ENCODE measurements around the gene TAS2R42.

Gene TAS2R42, protein sequence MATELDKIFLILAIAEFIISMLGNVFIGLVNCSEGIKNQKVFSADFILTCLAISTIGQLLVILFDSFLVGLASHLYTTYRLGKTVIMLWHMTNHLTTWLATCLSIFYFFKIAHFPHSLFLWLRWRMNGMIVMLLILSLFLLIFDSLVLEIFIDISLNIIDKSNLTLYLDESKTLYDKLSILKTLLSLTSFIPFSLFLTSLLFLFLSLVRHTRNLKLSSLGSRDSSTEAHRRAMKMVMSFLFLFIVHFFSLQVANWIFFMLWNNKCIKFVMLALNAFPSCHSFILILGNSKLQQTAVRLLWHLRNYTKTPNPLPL

DNA sequence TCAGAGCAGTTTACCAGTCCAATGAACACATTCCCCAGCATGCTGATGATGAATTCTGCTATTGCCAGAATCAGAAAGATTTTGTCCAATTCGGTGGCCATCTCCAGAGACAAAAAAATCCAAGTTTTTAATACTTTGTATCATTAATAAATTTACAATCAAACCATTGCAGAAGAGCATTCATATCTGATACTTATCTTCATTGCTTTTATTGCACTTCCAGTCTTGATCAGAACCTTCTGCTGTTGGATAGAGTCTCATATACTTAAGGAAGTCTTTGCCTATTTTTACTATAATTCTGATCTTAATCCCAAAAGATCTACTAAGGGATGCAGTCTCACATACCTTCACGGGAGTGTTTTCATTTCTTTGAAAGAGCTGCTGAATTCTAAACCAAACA, at the start of gene TAS2R42:
Gene TAS2R42, minus strand, starts transcription at position 101 of the 400 bp plus-strand sequence. Its CDS starts 0 bp downstream, at position 101.
- DNase-seq: no peak

DNA sequence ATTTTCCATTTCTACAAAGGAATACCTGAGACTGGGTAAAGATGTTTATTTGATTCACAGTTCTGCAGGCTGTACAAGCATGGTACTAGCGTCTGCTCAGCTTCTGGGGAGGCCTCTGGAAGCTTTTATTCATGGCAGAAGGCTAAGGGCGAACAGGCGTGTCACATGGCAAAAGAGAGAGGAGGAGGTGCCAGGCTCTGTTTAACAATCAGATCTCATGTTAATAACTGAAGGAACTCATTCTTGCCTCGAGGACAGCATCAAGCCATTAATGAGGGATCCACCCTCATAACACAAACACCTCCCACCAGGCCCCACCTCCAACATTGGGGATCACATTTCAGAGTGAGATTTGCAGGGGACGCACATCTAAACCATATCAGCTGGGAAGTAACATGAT, 46.8 kb upstream of the TAS2R42 start:
- no peak for DNase-seq

DNA sequence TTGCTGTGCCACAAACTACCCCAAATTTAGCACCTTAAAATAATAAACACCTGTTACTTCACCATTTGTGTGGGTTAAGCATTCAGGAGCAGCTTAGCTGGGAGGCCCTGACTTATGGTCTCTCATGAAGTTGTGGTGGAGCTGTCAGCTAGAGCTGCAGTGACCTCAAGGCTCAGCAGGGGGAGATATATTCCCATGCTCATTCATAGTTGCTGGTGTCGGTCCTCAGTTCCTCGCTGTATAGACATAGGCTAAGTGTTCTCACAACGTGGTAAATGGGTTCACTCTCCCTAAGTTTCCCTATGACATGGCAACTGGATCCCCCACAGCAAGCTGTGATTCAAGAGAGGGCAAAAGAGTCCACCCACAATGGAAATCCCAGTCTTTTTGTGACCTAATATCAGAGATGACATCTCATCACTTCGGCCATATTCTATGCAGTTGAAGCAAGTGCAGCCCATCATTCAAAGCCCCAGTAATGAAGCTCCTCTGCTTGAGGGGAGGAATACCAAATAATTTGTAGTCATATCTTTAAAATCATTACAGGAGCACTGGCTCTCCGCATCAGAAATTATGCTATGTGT, 41.7 kb upstream of the TAS2R42 start:
- peak; percentile 74 for DNase-seq

DNA sequence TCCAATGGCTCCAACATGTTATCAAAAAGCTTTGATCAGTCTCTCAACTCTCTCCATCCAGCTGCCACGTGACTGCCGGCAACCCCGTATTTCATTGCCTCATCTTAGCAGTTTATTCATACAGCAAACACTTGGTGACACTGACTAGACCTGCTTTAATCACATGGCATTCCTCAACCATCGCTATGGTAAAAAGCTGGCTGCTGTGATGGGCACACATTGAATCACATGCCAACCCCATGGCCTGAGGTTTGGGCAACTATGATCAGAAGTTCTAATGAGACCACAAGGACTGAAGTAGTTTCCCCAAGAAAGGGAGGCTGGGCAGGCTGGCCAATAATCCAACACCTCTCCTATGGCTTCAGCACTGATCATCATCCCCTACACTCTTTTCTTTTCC, 40.6 kb upstream of the TAS2R42 start:
- DNase-seq: no peak

DNA sequence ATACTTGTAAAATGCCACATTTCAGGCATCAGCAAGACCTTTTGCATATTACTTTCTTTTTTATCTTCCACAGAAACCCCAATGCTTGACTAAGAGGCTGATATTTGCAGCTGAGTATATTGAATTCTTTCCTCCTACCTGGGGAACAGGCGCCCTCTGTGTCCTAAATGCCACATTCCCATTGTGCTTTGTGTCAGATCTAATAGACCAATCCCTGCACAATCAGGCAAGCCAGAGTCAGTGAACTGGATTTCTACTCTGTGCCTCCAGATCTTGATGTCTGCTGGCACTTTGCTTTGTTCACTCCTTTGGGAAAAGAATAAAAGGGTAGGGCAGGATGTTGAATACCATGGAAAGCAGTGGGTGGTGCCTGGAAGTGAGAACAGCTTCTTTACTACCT, 22.4 kb upstream of the TAS2R42 start:
- peak; percentile 3 for DNase-seq

DNA sequence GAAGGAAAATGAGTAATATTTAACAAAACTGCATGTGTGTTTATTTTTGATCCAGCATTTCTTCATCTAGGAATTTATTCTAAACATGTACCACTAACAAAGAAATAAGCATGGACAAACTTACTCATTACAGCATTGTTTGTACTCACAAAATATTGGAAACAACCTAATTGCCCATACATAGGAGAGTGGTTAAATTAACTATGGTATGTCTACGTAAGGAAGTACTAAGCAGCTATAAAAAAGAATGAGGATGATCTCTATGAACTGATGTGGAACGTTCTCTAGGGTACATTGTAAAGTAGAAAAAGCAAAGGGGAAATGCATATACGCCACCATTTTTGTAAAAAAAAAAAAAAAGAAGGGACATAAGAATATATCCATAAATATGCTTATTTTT, 17.4 kb upstream of the TAS2R42 start:
- no peak for DNase-seq

DNA sequence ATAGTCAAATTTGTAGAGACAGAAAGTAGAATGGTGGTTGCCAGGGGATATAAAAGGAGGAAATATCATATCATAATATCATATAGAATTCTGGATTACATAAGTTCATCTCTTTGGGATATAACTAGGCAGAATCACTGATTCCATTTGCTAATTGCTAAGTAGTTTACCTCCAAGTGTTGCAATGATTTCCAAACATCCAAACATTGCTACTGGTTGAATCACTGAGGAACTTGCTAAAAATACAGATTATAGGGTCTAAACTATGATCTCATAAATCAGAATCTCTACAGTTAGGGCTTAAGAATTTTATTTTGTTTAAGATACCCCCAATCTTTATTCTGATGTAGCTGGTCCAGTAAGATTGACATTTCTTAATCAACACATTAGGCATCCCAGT, 16.1 kb upstream of the TAS2R42 start:
- DNase-seq: no peak

DNA sequence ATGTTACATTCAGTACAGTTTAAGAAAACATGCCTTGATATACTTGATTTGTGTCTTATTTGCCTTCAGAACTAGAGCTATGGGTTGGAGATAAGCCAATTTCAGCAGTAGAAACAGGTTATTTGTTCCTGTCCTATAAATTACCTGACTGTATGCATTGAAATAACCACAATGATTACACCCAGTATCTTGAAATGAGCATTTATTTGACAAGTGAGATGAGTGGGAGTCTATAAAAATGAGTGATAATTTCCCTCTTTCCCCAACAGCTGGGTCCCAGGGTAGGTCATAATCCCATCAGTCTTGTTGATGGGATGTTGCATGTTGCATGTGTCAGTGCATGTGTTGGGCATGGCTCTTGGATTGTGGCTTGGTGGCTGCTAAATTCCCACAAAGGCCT, 3.7 kb downstream of the TAS2R42 start:
- no peak for DNase-seq

DNA sequence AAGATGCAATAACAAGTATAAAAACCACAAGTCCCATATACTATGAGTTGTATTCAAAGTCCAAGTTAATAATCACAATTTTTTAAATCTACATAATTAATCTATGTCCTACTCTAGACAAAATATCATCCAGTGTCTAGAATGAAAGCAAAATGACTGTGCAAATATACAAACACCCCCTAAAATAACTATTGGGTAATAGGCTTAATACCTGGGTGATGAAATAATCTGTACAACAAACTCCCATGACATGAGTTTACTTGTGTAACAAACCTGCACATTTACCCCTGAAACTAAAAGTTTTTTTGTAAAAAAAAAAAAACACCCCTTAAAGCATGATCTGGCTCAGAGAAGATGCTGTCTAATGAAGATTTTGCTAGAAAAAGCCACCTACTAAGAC, 4.2 kb downstream of the TAS2R42 start:
- DNase-seq: no peak

DNA sequence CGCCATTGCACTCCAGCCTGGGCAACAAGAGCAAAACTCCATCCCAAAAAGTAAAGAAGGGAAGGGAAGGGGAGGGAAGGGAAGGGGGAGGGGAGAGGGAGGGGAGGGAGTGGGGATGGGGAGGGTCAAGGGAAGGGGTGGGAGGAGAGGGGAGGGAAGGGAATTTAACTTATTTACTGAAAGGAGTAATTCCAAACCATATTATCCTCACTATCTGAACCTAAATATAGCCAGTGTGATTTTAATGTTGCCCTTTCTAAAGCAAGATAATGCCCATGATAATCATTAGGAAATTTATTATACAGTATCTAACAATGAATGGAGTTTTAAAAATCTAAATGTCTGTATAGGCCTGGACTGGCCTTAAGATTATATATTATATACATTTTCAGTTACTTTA, 8.5 kb downstream of the TAS2R42 start:
- DNase-seq: no peak

DNA sequence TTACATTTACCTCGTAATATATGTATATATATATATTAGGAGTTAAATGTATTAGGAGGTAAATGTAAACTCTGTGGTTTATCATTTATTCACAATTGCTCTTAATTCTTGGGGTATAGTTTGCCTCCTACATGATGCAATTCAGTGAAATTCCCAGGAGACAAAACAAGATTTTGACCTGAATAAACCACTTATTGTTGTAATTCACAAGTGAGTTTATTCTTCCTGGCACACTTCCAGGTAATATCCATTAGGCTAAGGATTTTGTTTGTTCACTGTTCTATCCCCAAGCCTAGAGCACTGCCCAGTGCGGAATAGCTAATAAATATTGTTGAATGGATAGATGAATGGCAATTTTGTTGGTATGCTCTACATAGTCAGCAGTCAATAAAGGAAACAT, 12.7 kb downstream of the TAS2R42 start:
- no peak for DNase-seq

DNA sequence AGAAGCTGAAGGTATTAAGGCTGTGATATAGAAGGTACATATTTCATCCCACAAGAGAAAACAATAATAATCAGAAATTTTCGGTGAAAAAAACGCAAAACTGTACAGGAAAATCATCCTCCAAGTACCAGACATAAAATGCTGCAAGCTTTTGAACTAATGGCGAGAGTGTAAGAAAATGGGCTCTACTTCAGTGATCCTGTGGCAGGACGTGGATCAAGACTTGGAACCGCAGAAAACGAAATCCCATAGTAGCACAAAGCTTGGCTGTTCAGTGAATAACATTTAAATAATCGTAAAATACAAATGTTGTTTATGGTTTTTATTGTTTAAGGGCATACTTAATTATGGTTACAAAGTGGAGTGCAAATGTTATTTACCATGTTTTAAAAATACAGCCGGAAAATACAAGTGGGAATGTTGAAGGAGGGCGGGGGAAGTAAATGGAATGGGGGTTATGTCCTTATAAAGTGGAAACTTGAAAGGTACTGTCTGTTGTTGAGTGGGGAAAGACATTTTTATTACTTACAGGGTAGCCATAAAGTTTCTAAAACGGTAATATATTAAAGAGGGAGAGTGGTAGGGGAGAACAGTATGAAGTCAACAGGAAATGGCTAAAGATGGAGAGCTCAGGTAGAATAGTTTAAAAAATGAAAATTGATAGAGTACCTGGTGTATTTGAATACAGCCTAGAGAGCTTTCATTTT, 14.6 kb downstream of the TAS2R42 start:
- peak; percentile 54 for DNase-seq

DNA sequence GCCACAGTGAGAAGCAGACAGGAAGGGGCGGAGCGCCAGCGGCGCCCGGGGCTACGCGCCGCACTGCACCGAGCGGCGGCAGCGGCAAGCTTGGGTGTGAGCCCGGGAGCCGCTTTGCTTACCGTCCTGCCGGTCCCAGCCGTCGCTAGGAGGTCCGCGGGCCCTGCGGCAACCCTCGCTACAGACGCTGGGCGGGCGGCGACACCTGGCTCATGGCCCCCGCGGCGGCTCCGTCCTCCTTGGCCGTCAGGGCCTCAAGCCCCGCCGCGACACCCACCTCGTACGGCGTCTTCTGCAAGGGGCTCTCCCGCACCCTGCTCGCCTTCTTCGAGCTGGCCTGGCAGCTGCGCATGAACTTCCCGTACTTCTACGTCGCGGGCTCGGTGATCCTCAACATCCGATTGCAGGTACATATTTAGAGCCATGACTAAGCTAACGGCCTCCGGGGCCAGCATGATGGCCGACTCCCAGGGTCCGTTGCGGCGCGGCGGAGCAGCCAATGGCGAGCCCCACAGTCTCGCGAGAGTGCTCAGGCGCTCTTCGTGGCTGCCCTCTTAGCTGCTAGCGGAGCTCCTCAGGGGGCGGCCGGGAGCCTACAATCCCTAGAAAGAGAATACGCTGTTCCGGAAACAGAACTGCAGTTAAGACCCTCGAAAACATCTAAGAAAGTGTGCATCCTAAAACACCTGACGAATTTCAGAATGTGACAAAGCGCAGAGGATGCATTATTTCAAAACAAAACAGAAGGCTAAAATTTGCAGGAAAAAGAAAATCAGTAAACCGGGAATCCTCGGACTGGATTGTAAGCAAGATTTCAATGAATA, 15.4 kb downstream of the TAS2R42 start, which contains the start of gene SMIM10L1:
Gene SMIM10L1, plus strand, starts transcription at position 50 of the 824 bp plus-strand sequence. Its CDS starts 163 bp downstream, at position 213.
- DNase-seq: peak; percentile 98

DNA sequence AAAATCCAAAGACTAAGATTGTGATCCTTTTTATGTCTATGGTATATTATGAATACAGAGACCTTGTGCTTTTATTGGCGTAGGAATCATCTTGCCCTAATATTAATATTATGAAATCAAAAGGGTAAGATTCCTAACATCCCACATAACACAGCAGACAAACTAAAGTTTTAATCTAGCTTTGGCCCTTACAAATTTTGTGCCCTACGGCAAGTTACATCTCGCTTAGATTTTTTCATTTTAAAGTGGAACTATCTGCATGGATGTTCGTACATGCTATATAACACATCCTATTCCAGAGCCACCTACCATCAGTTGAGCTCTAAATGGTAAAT, 16.0 kb downstream of the TAS2R42 start:
- DNase-seq: no peak

DNA sequence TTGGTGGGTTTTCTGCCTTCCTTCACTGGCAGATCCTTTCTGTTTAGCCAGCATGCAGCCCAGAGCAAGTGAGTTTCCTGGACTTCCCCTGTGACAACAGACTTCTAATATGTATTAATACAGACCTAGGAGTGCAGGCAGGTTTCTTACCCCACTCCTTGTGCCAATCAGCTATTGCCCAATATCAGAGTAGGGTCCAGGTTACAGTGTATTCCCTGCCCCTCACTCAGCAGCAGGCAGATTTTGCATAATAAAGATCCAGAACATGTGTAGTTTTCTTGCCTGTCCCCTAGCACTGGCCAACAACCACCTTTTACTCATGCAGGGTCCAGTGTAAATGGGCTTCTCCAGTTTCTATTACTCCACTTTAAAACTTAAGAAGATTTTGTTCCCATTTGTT, 20.4 kb downstream of the TAS2R42 start:
- no peak for DNase-seq

DNA sequence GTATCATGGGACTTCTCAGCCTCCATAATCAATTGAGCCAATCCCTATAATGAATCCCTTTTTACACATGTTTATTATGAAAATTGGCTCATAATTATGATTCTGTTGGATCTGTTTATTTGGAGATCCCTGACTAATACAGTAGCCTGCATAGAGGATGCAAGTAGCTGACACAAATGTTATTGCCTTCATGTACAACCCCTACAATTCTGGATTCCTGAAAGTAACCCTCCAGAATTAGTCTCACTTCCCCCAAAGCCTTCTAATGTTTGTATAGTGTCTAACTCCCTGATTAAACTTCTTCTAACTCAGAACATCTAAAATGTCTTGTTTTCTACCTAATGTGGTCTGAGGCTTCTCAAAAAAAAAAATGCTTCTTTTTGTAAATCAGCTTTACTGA, 22.4 kb downstream of the TAS2R42 start:
- no peak for DNase-seq

DNA sequence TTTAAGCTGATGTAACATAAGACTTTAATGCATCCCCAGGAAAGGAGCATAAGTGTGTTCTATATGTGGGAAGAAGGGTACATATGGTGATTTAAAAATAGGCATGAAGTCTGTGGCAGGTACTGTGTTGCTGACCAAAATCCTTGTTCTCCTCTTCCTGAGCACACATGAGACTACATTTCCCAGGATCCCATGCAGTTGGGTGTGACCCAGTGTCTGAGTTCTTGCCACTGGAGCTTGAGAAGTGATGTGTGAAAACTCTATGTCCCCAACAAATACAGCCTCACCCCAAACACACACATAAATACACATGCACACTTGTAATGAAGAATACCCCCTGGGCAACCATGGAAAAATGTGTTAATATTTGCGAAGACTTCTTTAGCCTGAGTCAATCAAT, 24.2 kb downstream of the TAS2R42 start:
- peak; percentile 26 for DNase-seq

DNA sequence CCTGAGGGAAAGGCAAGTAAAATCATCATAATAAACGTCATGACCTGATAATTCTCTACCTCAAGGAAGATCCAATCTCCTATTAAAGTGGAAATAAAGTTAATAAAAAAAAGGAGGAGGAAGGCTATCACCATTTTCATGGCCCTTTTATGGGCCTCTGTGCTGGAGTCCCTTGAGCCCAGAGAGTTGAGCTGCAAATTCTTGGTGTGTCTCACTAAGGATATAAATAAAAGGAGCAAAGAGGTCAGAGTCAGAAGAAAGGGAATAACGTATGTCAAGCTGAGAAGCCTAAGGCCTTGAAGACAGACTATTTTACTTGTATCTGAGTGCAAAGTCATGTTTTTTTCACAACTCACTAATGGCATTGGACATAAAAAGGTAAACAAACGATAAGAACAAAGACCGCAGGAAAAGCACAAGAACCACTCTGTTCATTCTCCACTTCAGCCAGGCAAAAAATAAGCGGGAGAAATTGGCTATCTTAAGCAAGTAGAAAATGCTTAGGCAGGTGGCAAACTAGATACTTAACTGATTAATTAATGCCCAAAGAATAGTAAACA, 27.8 kb downstream of the TAS2R42 start:
- DNase-seq: no peak

DNA sequence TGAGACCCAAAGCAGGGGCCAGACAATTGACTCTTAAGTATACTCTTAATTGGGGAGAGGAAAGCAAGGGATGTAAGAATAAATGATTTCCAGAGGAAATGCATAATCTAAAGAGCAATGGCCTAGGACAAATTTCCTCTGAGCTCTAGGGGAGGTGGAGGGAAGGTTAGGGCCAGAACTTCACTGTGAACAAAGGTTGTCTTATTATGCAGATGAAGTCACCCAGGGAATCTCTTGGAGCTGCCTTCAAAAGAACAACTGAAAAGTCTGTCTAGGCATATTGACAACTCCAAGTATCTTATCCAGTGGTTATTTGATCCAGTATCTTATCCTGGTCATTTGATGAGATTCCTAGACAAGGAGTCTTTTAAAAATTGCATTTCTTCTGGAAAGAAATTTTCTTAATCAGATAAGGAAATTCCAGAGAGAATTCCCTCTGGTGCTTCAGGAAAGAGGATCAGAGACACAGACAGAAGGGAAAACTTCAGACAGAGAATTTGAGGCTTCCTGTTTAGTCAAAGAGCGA, 32.3 kb downstream of the TAS2R42 start:
- DNase-seq: no peak

DNA sequence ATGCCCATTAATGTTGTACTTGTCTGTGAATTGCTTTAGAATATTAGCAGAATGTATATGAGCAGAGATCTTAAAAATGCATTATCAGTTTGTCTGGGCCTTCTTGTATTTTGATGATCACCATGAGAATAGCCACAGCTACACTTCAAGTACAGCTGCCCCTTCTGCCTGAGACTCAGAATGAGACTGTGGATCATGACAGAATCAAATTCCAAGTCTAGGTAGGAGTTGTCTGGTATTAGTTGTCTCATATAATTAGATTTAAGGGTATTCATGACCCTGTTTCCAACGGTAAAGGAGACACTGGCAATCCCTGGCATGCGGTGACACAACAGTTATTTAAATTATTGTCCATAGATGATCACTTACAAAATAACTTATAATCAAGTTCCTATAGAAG, 34.0 kb downstream of the TAS2R42 start:
- no peak for DNase-seq

DNA sequence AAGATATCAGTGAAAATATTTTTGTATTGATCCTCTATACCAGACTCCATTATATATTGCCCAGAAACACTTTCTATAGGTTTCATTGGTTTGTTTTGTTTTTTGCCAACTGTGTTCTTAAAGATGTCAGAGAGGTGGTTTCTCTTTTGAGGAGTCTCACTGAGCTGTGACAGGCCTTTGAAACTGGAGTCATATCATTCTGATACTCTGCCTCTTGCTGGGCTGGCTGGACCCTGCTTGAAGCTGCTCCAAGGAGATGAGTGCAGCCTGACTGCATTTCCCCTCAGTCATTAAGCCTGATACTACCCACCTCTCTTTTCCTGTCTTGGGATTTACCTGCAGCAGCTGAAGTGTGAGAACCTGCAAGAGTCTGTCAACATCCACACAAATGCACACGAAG, 35.9 kb downstream of the TAS2R42 start:
- no peak for DNase-seq

DNA sequence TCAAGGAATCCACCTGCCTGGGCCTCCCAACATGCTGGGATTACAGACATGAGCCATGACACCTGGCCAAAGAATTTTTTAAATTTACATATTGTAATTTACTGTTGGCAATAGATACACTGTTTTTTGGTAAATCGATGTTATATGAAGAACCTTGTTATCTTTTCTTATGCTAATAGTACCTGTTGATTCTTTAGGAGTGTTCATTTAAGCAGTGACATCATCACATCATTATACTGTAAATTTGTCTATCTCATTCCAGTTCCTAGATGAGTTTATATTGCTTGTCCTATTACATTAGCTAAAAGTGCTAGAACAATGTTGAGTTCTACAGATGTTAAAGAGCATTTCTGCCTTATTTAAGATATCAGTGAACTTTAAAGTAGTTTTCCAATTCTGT, 39.3 kb downstream of the TAS2R42 start:
- no peak for DNase-seq

DNA sequence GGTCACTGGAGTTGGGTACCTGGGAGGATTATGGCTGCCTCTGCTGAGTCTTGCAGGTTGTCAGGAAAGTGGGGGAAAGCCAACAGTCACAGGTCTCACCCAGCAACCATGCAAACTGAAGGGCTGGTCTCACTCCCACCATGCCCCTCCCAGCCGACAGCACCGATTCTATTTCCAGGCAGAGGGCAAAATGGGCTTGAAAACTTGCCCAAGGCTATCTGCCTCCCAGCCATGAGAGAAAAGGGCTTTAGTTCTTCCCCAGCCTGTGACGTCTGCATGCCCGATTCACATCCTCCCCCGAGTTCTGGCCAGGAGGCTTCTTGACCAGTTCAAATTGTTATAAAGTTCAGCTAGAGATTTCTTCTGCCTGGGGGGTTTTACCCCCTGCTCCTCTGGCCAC, 42.4 kb downstream of the TAS2R42 start:
- DNase-seq: no peak
